Measurements from ENCODE around the gene NBEAL2. TPM values are rescaled to one million over a fixed set of nuclear protein-coding genes. Genes with fewer than 3 reads are reported as not detected.
A peak's percentile ranks its signal among the peaks of the same experiment; 100 is the strongest.

NBEAL2 gene
- total and polyA plus RNA-seq, 10 of the 15 experiments (the other 5 are each of a cell fraction or from before 2014, with no cell fraction given), result 0.07 to 127 (median 29.4) TPM

DNA sequence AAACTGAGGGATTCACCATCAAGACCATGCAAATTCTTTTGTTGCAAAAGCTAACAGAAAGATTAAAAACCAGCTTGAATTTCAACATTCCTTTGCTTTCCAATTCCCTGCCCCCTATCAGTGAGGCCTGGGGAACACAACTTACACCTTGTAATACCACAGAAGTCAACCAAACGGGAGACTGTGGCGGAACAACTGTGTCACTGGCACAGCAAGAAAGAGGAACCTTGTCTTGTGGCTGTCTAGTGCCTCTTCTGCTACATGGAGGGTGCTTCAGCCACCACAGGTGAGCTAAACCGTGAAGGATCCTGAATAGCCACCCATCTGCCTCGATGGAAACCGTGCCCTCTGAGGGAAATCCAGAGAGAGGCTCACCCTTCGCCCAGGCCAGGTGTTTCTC lies 14.3 kb upstream of the NBEAL2 start (continued):
- TF ChIP-seq SMC3 (IDR thresholded peaks at IDR 0.05; ENCODE audit: borderline replicate concordance, low read length), result no peak
- TF ChIP-seq ZNF217 (IDR thresholded peaks at IDR 0.05), result no peak
- no peak for TF ChIP-seq ZZZ3 (IDR thresholded peaks at IDR 0.05; ENCODE audit: control insufficient read depth, insufficient read length, low read depth)
- TF ChIP-seq NRF1 (conservative IDR thresholded peaks at IDR 0.05; ENCODE audit: low read depth, low read length), result no peak
- peak; percentile 8 to 48; a peak in 2 of 4 replicates for TF ChIP-seq EP300 (IDR thresholded peaks at IDR 0.05; ENCODE audit: borderline replicate concordance in 1 of 2, control insufficient read depth in 1 of 2, low read depth in 2 of 2, low read length in 2 of 2)
- TF ChIP-seq MEF2B (IDR thresholded peaks at IDR 0.05; ENCODE audit: partially characterized antibody, poor library complexity, severe bottlenecking), result no peak
- 0 out of 2 replicates have a peak, but pooled peaks have one; percentile 24 for TF ChIP-seq CHD2 (IDR thresholded peaks at IDR 0.05; ENCODE audit: borderline replicate concordance, low read depth, low read length)
- peak; percentile 55; the same call in 1 of the 2 replicates for TF ChIP-seq BACH1 (IDR thresholded peaks at IDR 0.05; ENCODE audit: borderline replicate concordance)
- no peak for TF ChIP-seq RAD21 (IDR thresholded peaks at IDR 0.05; ENCODE audit: insufficient read depth, low read depth, low read length)
- TF ChIP-seq, protein P1, sequence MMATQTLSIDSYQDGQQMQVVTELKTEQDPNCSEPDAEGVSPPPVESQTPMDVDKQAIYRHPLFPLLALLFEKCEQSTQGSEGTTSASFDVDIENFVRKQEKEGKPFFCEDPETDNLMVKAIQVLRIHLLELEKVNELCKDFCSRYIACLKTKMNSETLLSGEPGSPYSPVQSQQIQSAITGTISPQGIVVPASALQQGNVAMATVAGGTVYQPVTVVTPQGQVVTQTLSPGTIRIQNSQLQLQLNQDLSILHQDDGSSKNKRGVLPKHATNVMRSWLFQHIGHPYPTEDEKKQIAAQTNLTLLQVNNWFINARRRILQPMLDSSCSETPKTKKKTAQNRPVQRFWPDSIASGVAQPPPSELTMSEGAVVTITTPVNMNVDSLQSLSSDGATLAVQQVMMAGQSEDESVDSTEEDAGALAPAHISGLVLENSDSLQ (IDR thresholded peaks at IDR 0.05), result no peak
- peak; percentile 68 for TF ChIP-seq IKZF1 (conservative IDR thresholded peaks at IDR 0.05)
- TF ChIP-seq, protein P2, sequence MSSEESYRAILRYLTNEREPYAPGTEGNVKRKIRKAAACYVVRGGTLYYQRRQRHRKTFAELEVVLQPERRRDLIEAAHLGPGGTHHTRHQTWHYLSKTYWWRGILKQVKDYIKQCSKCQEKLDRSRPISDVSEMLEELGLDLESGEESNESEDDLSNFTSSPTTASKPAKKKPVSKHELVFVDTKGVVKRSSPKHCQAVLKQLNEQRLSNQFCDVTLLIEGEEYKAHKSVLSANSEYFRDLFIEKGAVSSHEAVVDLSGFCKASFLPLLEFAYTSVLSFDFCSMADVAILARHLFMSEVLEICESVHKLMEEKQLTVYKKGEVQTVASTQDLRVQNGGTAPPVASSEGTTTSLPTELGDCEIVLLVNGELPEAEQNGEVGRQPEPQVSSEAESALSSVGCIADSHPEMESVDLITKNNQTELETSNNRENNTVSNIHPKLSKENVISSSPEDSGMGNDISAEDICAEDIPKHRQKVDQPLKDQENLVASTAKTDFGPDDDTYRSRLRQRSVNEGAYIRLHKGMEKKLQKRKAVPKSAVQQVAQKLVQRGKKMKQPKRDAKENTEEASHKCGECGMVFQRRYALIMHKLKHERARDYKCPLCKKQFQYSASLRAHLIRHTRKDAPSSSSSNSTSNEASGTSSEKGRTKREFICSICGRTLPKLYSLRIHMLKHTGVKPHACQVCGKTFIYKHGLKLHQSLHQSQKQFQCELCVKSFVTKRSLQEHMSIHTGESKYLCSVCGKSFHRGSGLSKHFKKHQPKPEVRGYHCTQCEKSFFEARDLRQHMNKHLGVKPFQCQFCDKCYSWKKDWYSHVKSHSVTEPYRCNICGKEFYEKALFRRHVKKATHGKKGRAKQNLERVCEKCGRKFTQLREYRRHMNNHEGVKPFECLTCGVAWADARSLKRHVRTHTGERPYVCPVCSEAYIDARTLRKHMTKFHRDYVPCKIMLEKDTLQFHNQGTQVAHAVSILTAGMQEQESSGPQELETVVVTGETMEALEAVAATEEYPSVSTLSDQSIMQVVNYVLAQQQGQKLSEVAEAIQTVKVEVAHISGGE (CRISPR knock-in tag; IDR thresholded peaks at IDR 0.05), result no peak
- no peak for TF ChIP-seq POLR2AphosphoS5 (IDR thresholded peaks at IDR 0.05; ENCODE audit: low read length)
- TF ChIP-seq IKZF2 (IDR thresholded peaks at IDR 0.05), result peak; percentile 73 to 82; a peak in 2 of 4 replicates
- no peak for TF ChIP-seq MEF2A (IDR thresholded peaks at IDR 0.05; ENCODE audit: insufficient read depth, low read depth, low read length)
- TF ChIP-seq SRF (IDR thresholded peaks at IDR 0.05; ENCODE audit: low read depth in 2 of 2, low read length in 2 of 2), result no peak
- TF ChIP-seq EED (IDR thresholded peaks at IDR 0.05; ENCODE audit: low read depth), result peak; percentile 45; the same call in 1 of the 2 replicates
- no peak for TF ChIP-seq RFX5 (IDR thresholded peaks at IDR 0.05; ENCODE audit: low read depth, low read length)
- no peak for TF ChIP-seq HDGF (IDR thresholded peaks at IDR 0.05)
- TF ChIP-seq BHLHE40 (IDR thresholded peaks at IDR 0.05; ENCODE audit: borderline replicate concordance in 1 of 2, low read depth in 2 of 2, low read length in 1 of 2), result peak; percentile 7 to 29; a peak in 1 of 4 replicates
- TF ChIP-seq, protein P3, sequence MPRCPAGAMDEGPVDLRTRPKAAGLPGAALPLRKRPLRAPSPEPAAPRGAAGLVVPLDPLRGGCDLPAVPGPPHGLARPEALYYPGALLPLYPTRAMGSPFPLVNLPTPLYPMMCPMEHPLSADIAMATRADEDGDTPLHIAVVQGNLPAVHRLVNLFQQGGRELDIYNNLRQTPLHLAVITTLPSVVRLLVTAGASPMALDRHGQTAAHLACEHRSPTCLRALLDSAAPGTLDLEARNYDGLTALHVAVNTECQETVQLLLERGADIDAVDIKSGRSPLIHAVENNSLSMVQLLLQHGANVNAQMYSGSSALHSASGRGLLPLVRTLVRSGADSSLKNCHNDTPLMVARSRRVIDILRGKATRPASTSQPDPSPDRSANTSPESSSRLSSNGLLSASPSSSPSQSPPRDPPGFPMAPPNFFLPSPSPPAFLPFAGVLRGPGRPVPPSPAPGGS (IDR thresholded peaks at IDR 0.05; ENCODE audit: borderline replicate concordance, insufficient read depth, low read depth, low read length, poor library complexity, severe bottlenecking), result no peak
- peak; percentile 67; the same call in 1 of the 2 replicates for TF ChIP-seq NBN (IDR thresholded peaks at IDR 0.05)
- no peak for TF ChIP-seq SP1 (IDR thresholded peaks at IDR 0.05; ENCODE audit: low read depth, low read length)
- no peak for TF ChIP-seq POLR2AphosphoS2 (IDR thresholded peaks at IDR 0.05; ENCODE audit: low read depth, low read length)

Data from GM12878 (cell line).